Measurements from ENCODE around the gene ETV4. TPM values are rescaled to one million over a fixed set of nuclear protein-coding genes. Genes with fewer than 3 reads are reported as not detected.

Gene ETV4
- total RNA-seq, 1 donor from 2014 or later = 7.1 TPM

GRCh38 chr17:43574896-43575525 lies 28.9 kb upstream of the ETV4 start:
- ATAC-seq = no peak

GRCh38 chr17:43574348-43574747 lies 28.2 kb upstream of the ETV4 start:
- intact Hi-C loops (cut with DNase I) = loop anchor here (5.0 kb wide), 1 partner anchor 178 kb away; no protein-coding TSS in a partner anchor
- no peak for ATAC-seq
- no peak for DNase-seq (ENCODE audit: low spot score)

More at GRCh38 chr17:43574896-43575525, 28.9 kb upstream of the ETV4 start:
- intact Hi-C loops (cut with DNase I) = loop anchor here (5.0 kb wide), 1 partner anchor 177 kb away; no protein-coding TSS in a partner anchor
- no peak for DNase-seq (ENCODE audit: low spot score)

GRCh38 chr17:43573579-43574321 lies 27.6 kb upstream of the ETV4 start:
- DNase-seq (ENCODE audit: low spot score) = no peak
- intact Hi-C loops (cut with DNase I) = loop anchor here (5.0 kb wide), 1 partner anchor 179 kb away; no protein-coding TSS in a partner anchor
- no peak for ATAC-seq

- DNase-seq (ENCODE audit: low spot score) (no peak), ATAC-seq (no peak)
- intact Hi-C loops (cut with DNase I) = loop anchor here (5.0 kb wide), 1 partner anchor 180 kb away; no protein-coding TSS in a partner anchor
Observed at GRCh38 chr17:43572368-43572980, 26.3 kb upstream of the ETV4 start.

GRCh38 chr17:43570518-43570928 lies 24.4 kb upstream of the ETV4 start:
- no peak for DNase-seq (ENCODE audit: low spot score)
- intact Hi-C loops (cut with DNase I) = loop anchor here (5.0 kb wide), 1 partner anchor 182 kb away; no protein-coding TSS in a partner anchor
- no peak for ATAC-seq

DNA sequence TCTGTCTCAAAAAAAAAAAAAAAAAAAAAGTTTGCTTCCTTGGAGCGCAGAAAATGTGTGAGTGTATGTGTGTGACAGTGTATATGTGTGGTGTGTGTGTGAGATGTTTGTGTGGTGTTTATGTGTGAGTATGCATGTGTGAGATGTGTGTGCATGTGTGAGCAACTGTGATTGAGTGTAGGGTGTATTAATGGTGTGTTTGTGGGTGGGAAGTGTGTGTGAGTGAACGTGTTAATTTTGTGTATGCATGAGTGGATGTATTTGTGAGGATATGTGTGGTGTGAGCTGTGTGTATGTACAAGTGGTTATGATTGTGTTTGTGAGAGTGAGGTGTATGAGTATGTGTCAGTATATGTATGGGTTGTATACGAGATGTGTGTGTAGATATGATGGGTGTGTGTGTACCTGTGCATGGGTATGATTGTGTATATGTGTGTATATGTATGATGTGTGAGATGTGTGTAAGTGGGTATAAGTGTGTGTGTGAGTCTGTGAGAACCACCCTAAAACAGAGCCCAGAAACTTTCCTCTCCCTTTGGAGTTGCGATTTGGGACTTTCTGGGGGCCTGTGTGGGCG lies 22.5 kb upstream of the ETV4 start:
- ATAC-seq (no peak), DNase-seq (ENCODE audit: low spot score) (no peak)
- intact Hi-C loops (cut with DNase I) = no loop called here

- intact Hi-C loops (cut with DNase I) = no loop called here
- no peak for ATAC-seq
- DNase-seq (ENCODE audit: low spot score) = no peak
Observed at GRCh38 chr17:43563600-43564594, 17.8 kb upstream of the ETV4 start.

DNA sequence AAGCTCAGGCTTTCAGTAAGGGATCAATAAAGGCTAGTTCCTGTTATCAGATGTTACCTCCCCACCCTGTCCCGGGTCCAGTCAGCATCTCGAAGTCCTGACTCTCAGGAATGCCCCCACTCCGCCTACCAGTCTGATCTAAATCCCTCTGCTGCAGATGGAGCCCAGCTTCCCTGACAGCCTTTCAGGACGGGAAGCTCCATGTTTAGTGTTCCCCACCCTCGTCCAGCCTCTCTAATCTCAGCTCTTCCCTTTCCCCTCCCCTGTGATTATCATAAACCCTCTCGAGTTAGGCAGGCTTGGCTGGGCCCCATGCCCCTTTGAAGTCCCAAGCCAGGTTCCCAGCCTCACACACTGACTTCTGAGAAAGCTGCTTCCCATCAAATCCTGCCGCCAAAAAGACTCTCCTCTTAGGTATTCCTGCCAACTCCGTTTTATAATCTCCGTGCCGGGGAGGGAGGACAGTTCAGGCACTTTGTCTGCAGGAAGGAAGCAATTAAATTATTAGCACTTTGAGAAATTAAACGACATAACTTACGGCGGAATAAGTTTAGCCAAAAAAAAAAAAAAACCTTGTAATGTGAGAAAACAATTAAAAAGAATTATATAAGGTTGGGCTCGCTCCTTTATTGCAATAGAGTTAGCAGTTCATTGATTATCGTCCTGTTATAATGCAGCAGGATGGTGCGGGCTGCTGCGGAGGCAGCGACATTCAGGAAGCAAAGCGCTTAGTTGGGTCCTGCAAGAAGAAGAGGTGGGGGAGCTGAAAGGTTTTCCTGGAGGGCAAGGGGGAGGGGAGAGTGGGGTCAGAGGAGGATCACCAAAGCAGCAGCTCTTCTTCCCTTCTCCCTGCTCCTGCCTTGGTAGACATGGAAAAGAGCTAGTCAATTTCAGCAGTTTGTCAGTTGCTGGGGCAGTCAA lies 16.8 kb upstream of the ETV4 start:
- intact Hi-C loops (cut with DNase I) = no loop called here
- DNase-seq (ENCODE audit: low spot score) (no peak), ATAC-seq (peak; percentile 46)

GRCh38 chr17:43560461-43561427 lies 14.6 kb upstream of the ETV4 start:
- ATAC-seq (no peak), DNase-seq (ENCODE audit: low spot score) (no peak)
- intact Hi-C loops (cut with DNase I) = no loop called here

GRCh38 chr17:43559161-43559816 lies 13.1 kb upstream of the ETV4 start:
- DNase-seq (ENCODE audit: low spot score) = no peak
- ATAC-seq = peak; percentile 40
- intact Hi-C loops (cut with DNase I) = no loop called here

GRCh38 chr17:43558805-43559160 lies 12.6 kb upstream of the ETV4 start:
- ATAC-seq (no peak), DNase-seq (ENCODE audit: low spot score) (no peak)
- intact Hi-C loops (cut with DNase I) = no loop called here

DNA sequence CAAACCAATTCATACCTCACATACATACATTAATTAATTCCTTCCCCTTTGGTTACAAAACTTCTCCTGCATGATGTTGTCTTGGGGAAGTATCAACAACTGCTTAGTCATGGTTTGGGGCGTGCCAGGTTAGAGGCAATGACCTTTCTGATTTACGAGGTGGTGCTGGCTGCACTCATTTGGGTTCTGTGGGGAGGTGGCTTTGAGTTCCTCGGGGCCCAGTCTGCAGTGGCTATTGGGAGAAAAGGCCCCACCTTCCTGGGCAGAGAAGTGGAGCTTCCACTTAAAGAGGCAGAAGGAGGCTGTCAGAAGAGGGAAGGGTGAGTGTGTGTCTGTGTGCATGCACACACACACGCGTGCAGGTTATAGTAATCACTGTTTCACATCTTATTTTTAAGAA lies 10.2 kb upstream of the ETV4 start:
- ATAC-seq (peak; percentile 80), DNase-seq (ENCODE audit: low spot score) (no peak)
- intact Hi-C loops (cut with DNase I) = no loop called here

DNA sequence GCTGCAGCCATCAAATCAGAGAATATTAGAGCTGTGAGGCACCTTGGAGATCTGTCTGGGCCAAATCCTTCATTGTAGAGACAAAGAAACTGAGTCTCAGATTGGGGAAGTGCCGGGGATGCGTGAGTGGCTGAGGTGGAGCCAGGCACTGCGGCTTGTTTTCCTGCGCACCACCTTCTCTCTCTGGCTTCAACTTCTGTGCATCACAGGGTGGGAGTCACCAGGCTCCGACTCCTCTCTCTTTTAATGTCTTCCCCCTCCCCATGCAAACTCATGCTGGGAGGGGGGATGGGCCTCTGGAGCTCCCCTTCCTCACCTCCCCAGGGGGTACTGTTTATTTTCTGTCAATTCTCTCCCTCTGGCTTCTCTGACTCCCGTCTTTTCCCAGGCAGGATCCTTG lies 8.7 kb upstream of the ETV4 start:
- no peak for DNase-seq (ENCODE audit: low spot score)
- intact Hi-C loops (cut with DNase I) = no loop called here
- ATAC-seq = no peak

GRCh38 chr17:43553573-43553972 lies 7.4 kb upstream of the ETV4 start:
- DNase-seq (ENCODE audit: low spot score) (no peak), ATAC-seq (no peak)
- intact Hi-C loops (cut with DNase I) = no loop called here

GRCh38 chr17:43552229-43552837 lies 6.2 kb upstream of the ETV4 start:
- intact Hi-C loops (cut with DNase I) = no loop called here
- ATAC-seq = no peak
- DNase-seq (ENCODE audit: low spot score) = no peak

GRCh38 chr17:43550754-43551153 lies 4.6 kb upstream of the ETV4 start:
- no peak for DNase-seq (ENCODE audit: low spot score)
- intact Hi-C loops (cut with DNase I) = no loop called here
- no peak for ATAC-seq
